GM12875 (cell line): ENCODE measurements around the gene OR51M1.

Experiments used
- H3K4me3 ChIP-seq: one replicate; pipeline ENCODE4 v1.5.1; 2011; ENCODE audit warnings: low read depth, low read length, control low read depth
- TF ChIP-seq, protein P1 (sequence below): IDR thresholded peaks from 2 replicates; pipeline ENCODE4 v1.5.1; 2011; ENCODE audit warnings: low read depth, mild to moderate bottlenecking, control low read depth, inconsistent platforms, low read length, moderate library complexity, borderline replicate concordance; ENCODE audit not compliant: insufficient read depth

Gene OR51M1

DNA sequence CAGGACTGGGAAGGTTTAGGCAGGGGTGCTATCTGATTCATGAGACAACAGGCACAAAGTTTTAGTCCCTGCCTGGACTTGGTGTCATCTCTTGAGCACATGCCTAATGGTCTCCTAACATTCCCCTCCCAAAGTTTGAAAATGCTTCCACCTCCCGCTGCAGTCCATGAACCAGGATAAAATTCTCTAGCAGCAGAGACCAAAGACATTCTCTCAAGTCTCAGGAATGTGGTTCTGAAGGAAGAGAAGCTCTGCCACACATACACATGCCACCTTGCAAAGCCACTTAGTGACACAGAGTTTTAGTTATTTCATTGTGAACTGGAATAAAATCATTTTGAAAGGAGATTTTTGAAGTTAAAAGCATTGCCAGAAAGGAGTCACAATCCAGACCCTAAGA, 16.8 kb upstream of the OR51M1 start:
- TF ChIP-seq, protein P1, sequence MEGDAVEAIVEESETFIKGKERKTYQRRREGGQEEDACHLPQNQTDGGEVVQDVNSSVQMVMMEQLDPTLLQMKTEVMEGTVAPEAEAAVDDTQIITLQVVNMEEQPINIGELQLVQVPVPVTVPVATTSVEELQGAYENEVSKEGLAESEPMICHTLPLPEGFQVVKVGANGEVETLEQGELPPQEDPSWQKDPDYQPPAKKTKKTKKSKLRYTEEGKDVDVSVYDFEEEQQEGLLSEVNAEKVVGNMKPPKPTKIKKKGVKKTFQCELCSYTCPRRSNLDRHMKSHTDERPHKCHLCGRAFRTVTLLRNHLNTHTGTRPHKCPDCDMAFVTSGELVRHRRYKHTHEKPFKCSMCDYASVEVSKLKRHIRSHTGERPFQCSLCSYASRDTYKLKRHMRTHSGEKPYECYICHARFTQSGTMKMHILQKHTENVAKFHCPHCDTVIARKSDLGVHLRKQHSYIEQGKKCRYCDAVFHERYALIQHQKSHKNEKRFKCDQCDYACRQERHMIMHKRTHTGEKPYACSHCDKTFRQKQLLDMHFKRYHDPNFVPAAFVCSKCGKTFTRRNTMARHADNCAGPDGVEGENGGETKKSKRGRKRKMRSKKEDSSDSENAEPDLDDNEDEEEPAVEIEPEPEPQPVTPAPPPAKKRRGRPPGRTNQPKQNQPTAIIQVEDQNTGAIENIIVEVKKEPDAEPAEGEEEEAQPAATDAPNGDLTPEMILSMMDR, result no peak
- H3K4me3 ChIP-seq, result no peak overlapping the region

DNA sequence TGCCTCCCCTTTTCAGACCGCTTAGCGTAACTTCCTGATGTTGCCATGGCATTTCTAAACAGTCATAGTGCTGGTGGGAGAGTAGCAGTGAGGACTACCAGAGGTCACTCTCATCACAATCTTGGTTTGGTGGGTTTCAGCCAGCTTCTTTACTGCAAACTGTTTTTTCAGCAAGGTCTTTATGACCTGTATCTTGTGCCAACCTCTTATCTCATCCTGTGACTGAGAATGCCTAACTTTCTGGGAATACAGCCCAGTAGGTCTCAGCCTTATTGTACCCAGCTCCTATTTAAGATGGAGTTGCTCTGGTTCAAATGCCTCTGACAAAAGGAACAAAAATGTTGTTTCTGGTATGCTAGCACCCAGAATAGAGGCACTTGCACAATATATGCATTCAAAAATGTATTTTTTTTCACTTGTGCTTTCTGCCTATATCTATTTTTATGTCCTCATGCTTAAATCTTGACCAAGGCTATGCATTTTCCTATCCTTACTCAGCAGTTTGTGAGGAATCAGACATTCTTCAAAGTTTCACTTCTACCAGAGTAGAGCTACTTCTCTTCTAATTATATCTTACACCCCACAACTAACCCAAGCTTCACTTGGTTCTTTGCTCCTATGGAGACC, 16.1 kb upstream of the OR51M1 start:
- H3K4me3 ChIP-seq, result no peak overlapping the region
- TF ChIP-seq, protein P1, result no peak

DNA sequence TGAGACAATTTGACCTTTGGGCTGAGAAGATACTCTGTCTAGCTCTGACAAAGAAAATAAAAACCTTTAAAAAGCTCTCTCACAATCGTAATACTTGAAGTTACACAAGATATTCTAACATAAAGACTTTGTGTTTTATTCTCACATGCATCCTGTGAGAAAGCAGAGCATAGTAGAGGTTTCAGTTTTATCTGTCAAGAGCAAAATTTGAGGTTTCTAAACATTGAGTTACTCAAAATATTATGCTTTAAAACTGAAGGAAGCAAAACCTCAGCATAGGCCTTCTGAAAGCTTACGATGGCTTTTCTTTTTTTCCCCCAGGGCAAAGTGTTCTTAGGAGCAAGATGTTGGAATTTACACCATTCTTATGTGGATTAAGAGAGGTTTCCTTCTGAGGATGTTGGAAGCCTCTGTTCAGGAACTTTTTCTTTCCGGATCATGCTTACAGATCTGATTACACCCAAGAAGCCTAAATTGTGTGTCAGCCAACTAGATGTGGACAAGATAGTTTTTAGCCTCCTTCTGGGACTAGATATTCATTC, 15.0 kb upstream of the OR51M1 start:
- TF ChIP-seq, protein P1, result no peak
- H3K4me3 ChIP-seq, result no peak overlapping the region

DNA sequence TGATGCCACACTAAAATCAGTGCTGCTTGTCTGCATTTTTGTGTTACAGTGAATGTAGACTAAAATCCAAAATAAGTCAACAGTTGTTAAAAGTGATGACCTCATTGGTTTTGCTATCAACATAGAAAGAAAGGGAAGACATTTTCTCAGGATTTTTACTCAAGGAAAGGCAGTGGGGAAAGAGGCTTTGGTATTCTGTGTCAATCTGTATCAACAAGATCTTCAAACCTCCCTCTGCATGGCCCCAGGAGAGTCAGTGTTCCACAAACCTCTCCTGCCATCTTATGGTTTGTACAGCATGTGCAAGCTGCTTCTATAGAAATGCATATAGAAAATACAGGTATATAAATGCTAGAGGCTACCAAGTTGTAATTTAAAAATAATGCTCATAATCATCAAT, 13.8 kb upstream of the OR51M1 start:
- TF ChIP-seq, protein P1, result no peak
- H3K4me3 ChIP-seq, result no peak overlapping the region

DNA sequence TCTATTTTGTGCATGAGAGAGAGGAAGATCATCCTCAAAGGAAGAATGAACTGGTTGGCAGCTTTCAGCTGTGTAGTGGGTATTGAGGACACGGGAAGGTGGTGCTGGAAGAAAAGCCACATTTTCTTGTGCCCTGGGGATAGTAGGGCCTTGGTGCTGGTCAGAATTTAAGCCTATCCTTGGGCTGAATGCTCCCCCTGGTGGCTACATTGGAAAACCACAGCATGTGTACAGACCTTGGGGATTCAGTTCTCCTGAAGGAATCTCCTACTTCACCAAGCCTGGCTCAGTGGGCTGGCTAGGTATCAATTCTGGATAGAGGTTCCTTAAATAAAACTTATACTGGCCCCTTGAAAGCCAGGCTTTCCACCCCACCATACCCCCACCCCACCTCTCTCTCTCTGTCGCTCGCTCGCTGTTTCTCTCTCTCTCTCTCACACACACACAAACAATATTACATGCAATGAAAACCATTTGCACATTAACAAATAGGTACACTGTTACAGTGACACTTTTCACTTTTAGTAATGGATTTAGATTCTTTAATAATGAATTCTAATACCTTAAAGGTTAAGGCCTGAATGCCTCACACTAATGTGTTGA, 2.8 kb upstream of the OR51M1 start:
- TF ChIP-seq, protein P1, result peak; percentile 75
- no peak overlapping the region for H3K4me3 ChIP-seq

DNA sequence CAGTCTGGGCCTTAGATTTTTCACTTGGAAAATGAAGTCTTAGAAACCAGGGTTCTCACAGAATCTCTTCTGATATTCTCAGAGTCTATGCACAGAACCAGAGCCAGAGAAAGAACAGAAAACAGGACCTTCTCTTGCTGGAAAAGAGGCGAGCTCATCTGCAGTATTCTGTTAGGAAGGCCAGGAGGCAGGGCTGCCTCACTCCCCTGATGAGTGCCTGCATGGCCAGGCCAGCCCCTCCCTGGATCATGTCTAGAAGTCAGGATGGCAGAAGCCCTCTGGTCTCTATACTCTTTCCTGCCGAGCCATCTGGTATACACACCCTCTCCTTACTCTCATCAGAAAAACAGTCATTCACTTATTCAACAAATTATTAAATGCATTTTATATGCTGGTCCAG, 723 bp downstream of the OR51M1 start:
- no peak overlapping the region for H3K4me3 ChIP-seq
- TF ChIP-seq, protein P1, result no peak

DNA sequence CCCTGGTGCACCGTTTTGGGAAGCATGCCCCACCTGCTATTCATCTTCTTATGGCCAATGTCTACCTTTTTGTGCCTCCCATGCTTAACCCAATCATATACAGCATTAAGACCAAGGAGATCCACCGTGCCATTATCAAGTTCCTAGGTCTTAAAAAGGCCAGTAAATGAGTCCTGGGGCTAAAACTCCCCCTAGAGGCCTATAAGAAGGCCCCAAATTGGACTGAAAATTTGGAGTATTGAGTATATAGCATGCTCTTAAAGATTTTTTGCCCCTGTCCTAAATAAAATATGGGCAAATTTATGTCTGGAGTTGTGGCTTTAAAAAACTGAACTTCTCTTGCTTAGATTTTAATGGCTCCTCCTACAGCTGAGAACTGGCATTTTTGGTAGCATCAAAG, 6.6 kb downstream of the OR51M1 start:
- TF ChIP-seq, protein P1, result 0 out of 2 replicates have a peak, but pooled peaks have one; percentile 15

More for the DNA sequence above, 6.6 kb downstream of the OR51M1 start:
- H3K4me3 ChIP-seq, result no peak overlapping the region
